ENCODE results near the gene SPATA2.
"Not testable (repeated sequence)": the region's sequence is repeated elsewhere in the genome, so short reads cannot be mapped to it uniquely, and the experiment has no call there.

The SPATA2 gene

GRCh38 chr20:49915380-49916145, at the start of gene SPATA2:
SPATA2 (minus strand) TSS chr20:49915529; CDS start chr20:49908490, 7,039 bp downstream.
- peak; percentile 81 to 95 (median 93) for DNase-seq (ENCODE audit: low read depth in 4 of 4, low spot score in 1 of 4)

GRCh38 chr20:49961413-49961812, 46.1 kb upstream of the SPATA2 start:
- DNase-seq (ENCODE audit: low read depth in 4 of 4, low spot score in 1 of 4), result no peak

GRCh38 chr20:49957089-49957938, 42.0 kb upstream of the SPATA2 start:
- DNase-seq (ENCODE audit: low read depth in 4 of 4, low spot score in 1 of 4), result not testable (repeated sequence)

- DNase-seq (ENCODE audit: low read depth in 4 of 4, low spot score in 1 of 4), result no peak
Measured at GRCh38 chr20:49956689-49957088, 41.4 kb upstream of the SPATA2 start.

GRCh38 chr20:49955830-49956396, 40.6 kb upstream of the SPATA2 start:
- DNase-seq (ENCODE audit: low read depth in 4 of 4, low spot score in 1 of 4), result not testable (repeated sequence)

- DNase-seq (ENCODE audit: low read depth in 4 of 4, low spot score in 1 of 4), result no peak
Measured at GRCh38 chr20:49955167-49955566, 39.8 kb upstream of the SPATA2 start.

- no peak for DNase-seq (ENCODE audit: low read depth in 4 of 4, low spot score in 1 of 4)
Measured at GRCh38 chr20:49951151-49951550, 35.8 kb upstream of the SPATA2 start.

- DNase-seq (ENCODE audit: low read depth in 4 of 4, low spot score in 1 of 4), result no peak
Measured at GRCh38 chr20:49948809-49949507, 33.6 kb upstream of the SPATA2 start.

GRCh38 chr20:49948178-49948577, 32.8 kb upstream of the SPATA2 start:
- DNase-seq (ENCODE audit: low read depth in 4 of 4, low spot score in 1 of 4), result no peak

GRCh38 chr20:49945701-49946477, 30.6 kb upstream of the SPATA2 start:
- no peak for DNase-seq (ENCODE audit: low read depth in 4 of 4, low spot score in 1 of 4)

- no peak for DNase-seq (ENCODE audit: low read depth in 4 of 4, low spot score in 1 of 4)
Measured at GRCh38 chr20:49945306-49945700, 30.0 kb upstream of the SPATA2 start.

GRCh38 chr20:49942942-49943341, 27.6 kb upstream of the SPATA2 start:
- no peak for DNase-seq (ENCODE audit: low read depth in 4 of 4, low spot score in 1 of 4)

- DNase-seq (ENCODE audit: low read depth in 4 of 4, low spot score in 1 of 4), result no peak
Measured at GRCh38 chr20:49942303-49942702, 27.0 kb upstream of the SPATA2 start.

- DNase-seq (ENCODE audit: low read depth in 4 of 4, low spot score in 1 of 4), result no peak
Measured at GRCh38 chr20:49941456-49941855, 26.1 kb upstream of the SPATA2 start.

GRCh38 chr20:49938173-49939163, 23.1 kb upstream of the SPATA2 start:
- DNase-seq (ENCODE audit: low read depth in 4 of 4, low spot score in 1 of 4), result no peak

- no peak for DNase-seq (ENCODE audit: low read depth in 4 of 4, low spot score in 1 of 4)
Measured at GRCh38 chr20:49937027-49937929, 21.9 kb upstream of the SPATA2 start.

GRCh38 chr20:49936153-49937026, 21.1 kb upstream of the SPATA2 start, which contains the start of gene RNF114:
RNF114 (plus strand) TSS chr20:49936397; CDS start chr20:49936413, 16 bp downstream.
- DNase-seq (ENCODE audit: low read depth in 4 of 4, low spot score in 1 of 4), result peak; percentile 74 to 90 (median 86)

All from stimulated activated CD4-positive, alpha-beta T cell treated with anti-CD3 and anti-CD28 coated beads, Interleukin-1b, Interleukin-23, amount 100 ng/mL, for 24 hours (primary cell).